HCT116 (cell line): ENCODE results near the gene MISP.

Source experiments
- EGR1 ChIP-seq: IDR thresholded peaks from 2 replicates; pipeline ENCODE4 v1.6.1; 2012; ENCODE audit warnings: low read depth
- EZH2phosphoT487 ChIP-seq: fragments of 200-600 bp; IDR thresholded peaks from 2 replicates; pipeline ENCODE4 v1.6.1; 2018; ENCODE audit warnings: antibody characterized with exemption, borderline replicate concordance
- SIN3A ChIP-seq: IDR thresholded peaks from 2 replicates; pipeline ENCODE4 v1.6.1; 2012; ENCODE audit warnings: low read depth
- ZNF274 ChIP-seq: fragments of 200-500 bp; sonication (Bioruptor generic); IDR thresholded peaks from 2 replicates; pipeline ENCODE4 v1.6.1; 2014; ENCODE audit warnings: mild to moderate bottlenecking, low read depth, low read length, inconsistent platforms

GRCh38 chr19:703651-704446 lies 47.1 kb upstream of the MISP start:
- TF ChIP-seq EZH2phosphoT487 (no peak), SIN3A (no peak), EGR1 (no peak; the same call in 1 of the 2 replicates), ZNF274 (no peak)
